Activated CD4-positive, alpha-beta T cell treated with anti-CD3 and anti-CD28 coated beads, Interleukin-2, amount 10 ng/mL, durations not matched to agents 7 days and 5 days (primary cell): ENCODE measurements around the gene RABL3. TPM values are rescaled to one million over a fixed set of nuclear protein-coding genes. Genes with fewer than 3 reads are reported as not detected.
"Not testable (repeated sequence)": the region's sequence is repeated elsewhere in the genome, so short reads cannot be mapped to it uniquely, and the experiment has no call there.

ENCODE experiments used
- CTCF ChIA-PET: fragments of 350-600 bp; sonication (Branson Sonifier 250); formaldehyde crosslinking; loops from one replicate; lab custom pipeline; 2021; ENCODE audit warnings: antibody characterized with exemption; lab: Charles Lee
- POLR2A ChIA-PET: fragments of 350-600 bp; sonication (Branson Sonifier 250); formaldehyde crosslinking; loops from one replicate; lab custom pipeline; 2021; ENCODE audit warnings: antibody characterized with exemption; lab: Charles Lee
- DNase-seq: peaks from one replicate; pipeline ENCODE4 v3.0.0-alpha.2; 2020
- H3K27ac Mint-ChIP-seq: one replicate; pipeline ENCODE4 v1.8.0; 2021; ENCODE audit warnings: mild to moderate bottlenecking, moderate library complexity, mixed read lengths
- H3K27me3 Mint-ChIP-seq: one replicate; pipeline ENCODE4 v1.8.0; 2021; ENCODE audit warnings: mixed read lengths
- H3K36me3 Mint-ChIP-seq: one replicate; pipeline ENCODE4 v1.8.0; 2021; ENCODE audit warnings: low read depth, mixed read lengths
- H3K4me1 Mint-ChIP-seq: one replicate; pipeline ENCODE4 v1.8.0; 2021; ENCODE audit warnings: mixed read lengths
- H3K4me3 Mint-ChIP-seq: one replicate; pipeline ENCODE4 v1.8.0; 2021; ENCODE audit warnings: mild to moderate bottlenecking, moderate library complexity, mixed read lengths
- H3K9me3 Mint-ChIP-seq: one replicate; pipeline ENCODE4 v1.8.0; 2021; ENCODE audit warnings: mixed read lengths
- total RNA-seq, 2 experiments: library from RNA; stranded (reverse); gene quantifications; one replicate each; pipeline ENCODE4 v1.2.3, GENCODE V29; 2021

The RABL3 gene
- total RNA-seq, 2 experiments from 2014 or later = 25.4 to 30.0 TPM

DNA sequence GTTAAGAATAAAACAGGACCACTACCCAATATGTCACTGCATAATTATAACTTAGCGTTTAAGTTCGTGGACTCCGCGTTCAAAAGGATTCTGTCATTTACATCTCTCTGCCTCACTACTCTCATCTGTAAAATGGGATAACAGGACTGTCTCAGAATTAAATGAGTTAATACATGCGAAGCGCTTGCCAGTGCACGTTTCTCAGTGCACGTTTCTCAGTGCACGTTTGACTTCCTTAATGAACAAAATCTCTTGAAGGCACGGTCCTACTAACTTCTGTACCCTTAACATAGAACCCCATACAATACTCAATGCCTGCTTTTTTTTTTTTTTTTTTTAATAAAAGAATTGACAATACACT is 499 bp downstream of the RABL3 start:
- peaks cover 33% of the 10 kb centered on the region for H3K4me1 Mint-ChIP-seq
- peak overlapping the region; percentile 93 for H3K4me3 Mint-ChIP-seq
- POLR2A ChIA-PET = interaction anchor here (0.6 to 1.6 kb wide), 2 partner anchors 146 to 176 kb away, joined by 3 to 4 read pairs; partner anchors contain the start of gene NDUFB4
- H3K36me3 Mint-ChIP-seq = peaks cover 22% of the 10 kb centered on the region
- DNase-seq = no peak
- CTCF ChIA-PET = interaction anchor here (0.7 to 1.8 kb wide), 5 partner anchors 12 to 1228 kb away, joined by 3 to 5 read pairs (median 4); partner anchors contain the start of gene NDUFB4
- H3K27me3 Mint-ChIP-seq = no peaks in the 10 kb centered on the region
- H3K27ac Mint-ChIP-seq = peak overlapping the region; percentile 95
- peaks cover 4% of the 10 kb centered on the region for H3K9me3 Mint-ChIP-seq

DNA sequence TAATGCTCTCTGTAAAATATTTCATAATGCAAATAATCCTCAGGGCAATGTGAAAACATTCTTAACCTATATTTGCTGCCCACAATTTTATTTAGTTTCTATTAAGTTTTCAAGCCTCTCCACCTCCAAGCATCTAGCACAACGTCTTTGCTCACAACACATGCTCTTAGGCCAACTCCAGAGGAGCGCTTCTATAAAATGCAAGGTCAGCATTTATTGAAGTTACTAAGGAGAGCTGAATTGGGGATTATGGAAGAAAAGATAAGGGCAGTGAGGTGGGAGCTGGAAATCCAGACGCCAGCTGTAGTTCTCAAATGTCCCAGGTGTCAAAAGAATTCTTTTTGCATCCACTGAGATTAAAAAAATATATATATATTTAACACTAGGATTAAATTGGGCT is 996 bp downstream of the RABL3 start:
- DNase-seq = no peak
- no peaks in the 10 kb centered on the region for H3K27me3 Mint-ChIP-seq
- peak overlapping the region; percentile 95 for H3K27ac Mint-ChIP-seq
- H3K4me3 Mint-ChIP-seq = peak overlapping the region; percentile 93
- ChIA-PET CTCF (interaction anchor here (0.7 to 1.8 kb wide), 4 partner anchors 18 to 1229 kb away, joined by 3 to 5 read pairs (median 4); partner anchors contain the start of gene NDUFB4), POLR2A (interaction anchor here (1.6 kb wide), 1 partner anchor 145 kb away, joined by 4 read pairs; the partner anchor contains the start of gene NDUFB4)
- H3K36me3 Mint-ChIP-seq = peaks cover 20% of the 10 kb centered on the region
- H3K9me3 Mint-ChIP-seq = peaks cover 5% of the 10 kb centered on the region
- H3K4me1 Mint-ChIP-seq = peaks cover 33% of the 10 kb centered on the region

DNA sequence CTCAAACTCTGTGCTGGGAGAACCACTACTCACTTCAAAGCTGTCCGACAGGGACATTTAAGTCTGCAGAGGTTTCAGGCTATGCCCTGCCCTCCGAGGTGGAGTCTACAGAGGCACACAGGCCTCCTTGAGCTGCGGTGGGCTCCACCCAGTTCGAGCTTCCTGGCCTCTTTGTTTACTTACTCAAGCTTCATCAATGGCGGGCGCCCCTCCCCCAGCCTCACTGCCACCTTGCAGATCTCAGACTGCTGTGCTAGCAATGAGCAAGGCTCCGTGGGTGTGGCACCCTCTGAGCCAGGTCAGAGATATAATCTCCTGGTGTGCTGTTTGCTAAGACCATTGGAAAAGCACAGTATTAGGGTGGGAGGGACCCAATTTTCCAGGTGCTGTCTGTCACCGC is 4.3 kb downstream of the RABL3 start:
- CTCF ChIA-PET, H3K27me3 Mint-ChIP-seq, POLR2A ChIA-PET, H3K27ac Mint-ChIP-seq, H3K4me3 Mint-ChIP-seq: not testable (repeated sequence)
- Mint-ChIP-seq H3K36me3 (peaks cover 28% of the 10 kb centered on the region), H3K9me3 (peaks cover 19% of the 10 kb centered on the region), H3K4me1 (peaks cover 10% of the 10 kb centered on the region)
- peak; percentile 32 for DNase-seq

DNA sequence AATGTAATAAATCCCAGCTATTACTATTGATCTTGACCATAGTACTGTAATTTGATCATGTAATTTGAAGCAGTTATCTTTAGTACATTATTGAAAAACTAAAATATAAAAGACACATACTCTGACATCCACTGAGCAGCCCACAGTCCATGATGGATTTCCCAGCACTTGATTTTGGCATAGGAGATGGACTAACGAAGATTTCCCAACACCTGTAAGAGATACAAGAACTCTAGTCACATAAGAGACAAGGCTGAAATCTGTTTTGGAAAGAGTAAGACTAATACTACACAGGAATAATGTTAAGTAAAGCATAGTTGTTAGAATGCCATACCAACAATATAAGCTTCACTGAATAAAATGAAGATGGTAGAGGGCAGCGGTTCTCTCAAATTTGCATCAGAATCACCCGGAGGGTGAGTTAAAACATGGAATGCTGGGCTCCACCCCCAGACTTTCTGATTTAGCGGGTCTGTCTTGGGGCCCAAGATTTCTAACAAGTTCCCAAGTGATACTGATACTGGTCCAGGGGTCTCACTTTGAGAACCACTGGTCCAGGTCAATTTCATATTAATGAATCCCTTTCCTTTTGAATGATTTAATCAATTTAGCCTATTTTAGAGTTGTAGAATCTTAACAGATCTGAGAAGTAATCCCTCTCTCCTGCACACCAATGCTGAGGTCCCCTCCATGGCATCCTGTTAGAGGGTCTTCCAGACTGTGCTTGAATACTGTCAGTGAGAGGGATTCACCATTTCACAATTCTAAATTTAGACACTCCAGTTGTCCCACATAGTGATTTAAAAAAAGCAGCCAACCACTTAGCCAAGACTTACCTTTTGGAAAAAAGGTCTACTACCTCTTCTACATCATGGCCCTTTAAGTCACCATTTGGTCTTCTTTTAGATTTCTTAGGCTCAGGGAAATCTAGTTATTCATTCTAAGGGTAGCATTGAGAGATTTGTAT is 11.5 kb downstream of the RABL3 start:
- ChIA-PET POLR2A (no interaction called here), CTCF (interaction anchor here (0.6 to 1.0 kb wide), 2 partner anchors 9 to 11 kb away, joined by 3 read pairs; no protein-coding TSS in a partner anchor)
- no peak for DNase-seq

DNA sequence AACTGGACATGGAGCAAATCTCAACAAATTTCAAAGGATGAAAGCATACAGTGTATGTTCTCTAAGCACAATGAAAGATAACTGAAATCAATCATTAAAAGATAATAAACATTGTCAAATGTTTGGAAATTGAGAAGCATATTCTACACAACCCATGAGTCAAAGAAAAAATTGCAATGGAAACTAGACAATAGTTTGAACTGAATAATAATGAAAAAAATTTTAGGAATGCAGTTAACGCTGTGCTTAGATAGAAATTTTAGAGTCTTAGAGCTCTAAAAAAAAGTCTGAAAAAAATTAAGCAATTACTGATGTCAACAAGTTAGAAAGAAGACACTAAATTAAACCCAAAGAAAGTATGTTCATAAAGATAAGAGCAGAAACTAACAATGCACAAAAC is 15.5 kb downstream of the RABL3 start:
- H3K27ac Mint-ChIP-seq = no peak overlapping the region
- no peak overlapping the region for H3K4me3 Mint-ChIP-seq
- H3K4me1 Mint-ChIP-seq = no peaks in the 10 kb centered on the region
- peaks cover 3% of the 10 kb centered on the region for H3K9me3 Mint-ChIP-seq
- ChIA-PET POLR2A (no interaction called here), CTCF (no interaction called here)
- H3K27me3 Mint-ChIP-seq = no peaks in the 10 kb centered on the region
- H3K36me3 Mint-ChIP-seq = peaks cover 31% of the 10 kb centered on the region
- no peak for DNase-seq

More for the DNA sequence above, 11.5 kb downstream of the RABL3 start:
- H3K4me1 Mint-ChIP-seq = no peaks in the 10 kb centered on the region
- H3K4me3 Mint-ChIP-seq = no peak overlapping the region
- H3K9me3 Mint-ChIP-seq = peaks cover 9% of the 10 kb centered on the region
- peaks cover 25% of the 10 kb centered on the region for H3K36me3 Mint-ChIP-seq
- H3K27ac Mint-ChIP-seq = no peak overlapping the region
- H3K27me3 Mint-ChIP-seq = peaks cover 2% of the 10 kb centered on the region

DNA sequence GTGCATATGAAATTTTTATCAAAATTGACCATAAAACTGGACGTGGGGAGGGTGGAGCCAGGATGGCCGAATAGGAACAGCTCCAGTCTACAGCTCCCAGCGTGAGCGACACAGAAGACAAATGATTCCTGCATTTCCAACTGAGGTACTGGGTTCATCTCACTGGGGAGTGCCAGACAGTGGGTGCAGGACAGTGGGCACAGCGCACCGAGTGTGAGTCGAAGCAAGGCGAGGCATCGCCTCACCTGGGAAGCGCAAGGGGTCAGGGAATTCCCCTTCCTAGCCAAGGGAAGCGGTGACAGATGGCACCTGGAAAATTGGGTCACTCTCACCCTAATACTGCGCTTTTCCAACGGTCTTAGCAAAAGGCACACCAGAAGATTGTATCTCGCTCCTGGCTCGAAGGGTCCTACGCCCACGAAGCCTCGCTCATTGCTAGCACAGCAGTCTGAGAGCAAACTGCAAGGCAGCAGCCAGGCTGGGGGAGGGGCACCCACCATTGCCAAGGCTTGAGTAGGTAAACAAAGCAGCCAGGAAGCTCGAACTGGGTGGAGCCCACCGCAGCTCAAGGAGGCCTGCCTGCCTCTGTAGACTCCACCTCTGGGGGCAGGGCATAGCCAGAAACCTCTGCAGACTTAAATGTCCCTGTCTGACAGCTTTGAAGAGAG is 23.0 kb downstream of the RABL3 start:
- peaks cover 35% of the 10 kb centered on the region for H3K36me3 Mint-ChIP-seq
- H3K4me1 Mint-ChIP-seq = peaks cover 34% of the 10 kb centered on the region
- peak; percentile 88 for DNase-seq
- H3K27ac Mint-ChIP-seq = peak overlapping the region; percentile 95
- CTCF ChIA-PET = interaction anchor here (1.2 kb wide), 1 partner anchor 12 kb away, joined by 3 read pairs; no protein-coding TSS in a partner anchor
- H3K27me3 Mint-ChIP-seq, POLR2A ChIA-PET, H3K9me3 Mint-ChIP-seq: not testable (repeated sequence)
- peak overlapping the region; percentile 56 for H3K4me3 Mint-ChIP-seq

DNA sequence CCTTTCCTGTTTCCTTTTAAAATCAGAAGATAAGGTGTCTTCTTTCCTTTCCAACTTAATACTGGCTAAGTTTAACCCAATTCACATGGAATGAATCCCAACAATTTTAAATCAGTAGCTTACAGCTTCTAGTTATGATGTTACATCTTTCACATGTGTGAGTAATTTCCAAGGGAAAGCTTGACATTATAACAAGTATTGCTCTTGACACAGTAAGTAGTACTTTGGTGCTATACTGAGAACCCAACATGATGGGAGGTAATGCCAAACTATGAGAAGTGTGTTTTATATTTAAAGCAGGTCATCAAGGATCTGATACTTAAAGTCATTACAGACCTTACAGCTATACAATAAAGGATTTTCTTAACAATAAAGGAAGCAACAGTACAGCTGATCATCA is 29.1 kb downstream of the RABL3 start:
- peaks cover 7% of the 10 kb centered on the region for H3K36me3 Mint-ChIP-seq
- no peaks in the 10 kb centered on the region for H3K27me3 Mint-ChIP-seq
- no peak for DNase-seq
- peaks cover 4% of the 10 kb centered on the region for H3K4me1 Mint-ChIP-seq
- CTCF ChIA-PET = interaction anchor here (0.7 kb wide), 2 partner anchors 18 to 386 kb away, joined by 4 read pairs; no protein-coding TSS in a partner anchor
- peaks cover 4% of the 10 kb centered on the region for H3K9me3 Mint-ChIP-seq
- POLR2A ChIA-PET = no interaction called here
- no peak overlapping the region for H3K27ac Mint-ChIP-seq
- H3K4me3 Mint-ChIP-seq = no peak overlapping the region

DNA sequence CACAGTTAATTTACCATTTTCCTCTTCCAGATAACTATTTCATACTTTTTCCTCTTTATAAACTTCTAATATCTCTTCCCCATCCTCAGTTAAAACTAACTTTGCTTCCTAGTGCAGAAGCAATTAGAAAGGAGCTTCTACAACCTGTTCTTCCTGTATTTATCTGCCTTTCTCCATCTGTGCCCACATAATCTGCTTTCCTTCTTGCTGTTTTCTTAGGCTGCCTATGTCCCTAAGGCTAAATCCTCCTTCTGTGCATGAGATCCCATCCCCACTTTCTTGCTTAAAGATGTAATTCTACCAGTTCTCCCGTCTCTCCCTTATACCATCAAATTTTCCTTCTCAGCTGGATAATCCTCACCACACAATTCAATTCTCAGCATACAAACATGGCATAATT is 31.9 kb downstream of the RABL3 start:
- no peak for DNase-seq
- ChIA-PET POLR2A (no interaction called here), CTCF (interaction anchor here (0.6 kb wide), 1 partner anchor 503 kb away, joined by 8 read pairs; no protein-coding TSS in a partner anchor)
- no peak overlapping the region for H3K4me3 Mint-ChIP-seq
- H3K27me3 Mint-ChIP-seq = no peaks in the 10 kb centered on the region
- H3K36me3 Mint-ChIP-seq = peaks cover 15% of the 10 kb centered on the region
- no peaks in the 10 kb centered on the region for H3K4me1 Mint-ChIP-seq
- no peaks in the 10 kb centered on the region for H3K9me3 Mint-ChIP-seq
- no peak overlapping the region for H3K27ac Mint-ChIP-seq

DNA sequence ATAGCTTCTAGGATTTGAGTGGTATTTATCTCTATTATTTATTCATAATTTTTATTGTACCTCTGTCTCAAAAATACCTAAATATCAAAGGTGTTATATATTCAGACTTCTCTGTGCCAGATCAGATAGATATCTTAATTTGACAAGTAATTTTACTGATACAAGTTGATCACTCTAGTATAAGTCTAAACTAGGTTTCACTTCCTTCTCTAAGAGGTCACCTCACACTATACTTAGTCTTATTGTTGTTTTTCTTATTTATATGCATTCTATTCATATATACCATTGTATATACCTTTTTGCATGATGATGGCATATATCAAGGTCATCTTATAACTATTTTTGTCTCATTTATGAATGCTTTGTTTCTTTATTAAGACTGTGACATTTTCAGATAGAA is 33.9 kb downstream of the RABL3 start:
- H3K9me3 Mint-ChIP-seq = peaks cover 7% of the 10 kb centered on the region
- H3K27ac Mint-ChIP-seq = no peak overlapping the region
- CTCF ChIA-PET = no interaction called here
- no peaks in the 10 kb centered on the region for H3K4me1 Mint-ChIP-seq
- no peak overlapping the region for H3K4me3 Mint-ChIP-seq
- POLR2A ChIA-PET = no interaction called here
- peaks cover 26% of the 10 kb centered on the region for H3K36me3 Mint-ChIP-seq
- H3K27me3 Mint-ChIP-seq = no peaks in the 10 kb centered on the region
- DNase-seq = no peak

DNA sequence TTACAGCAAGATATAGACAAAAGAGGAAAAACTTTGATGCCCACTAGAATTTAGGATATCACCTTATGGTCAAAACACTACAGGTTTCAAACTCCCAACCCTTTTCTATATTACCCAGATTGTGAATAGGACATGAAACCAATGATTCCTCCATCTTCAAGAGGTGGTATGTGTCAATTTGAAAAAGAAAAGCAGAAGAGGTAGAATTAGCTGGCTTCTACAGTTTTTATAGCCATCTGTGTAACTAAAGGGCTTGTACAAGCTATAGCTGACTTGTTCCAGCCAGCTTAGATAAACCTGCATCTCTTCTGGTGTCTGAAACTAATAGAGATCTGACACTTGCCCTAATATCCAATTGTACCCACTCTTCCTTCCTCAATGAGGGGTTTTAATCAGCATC is 35.4 kb downstream of the RABL3 start:
- Mint-ChIP-seq H3K27ac (no peak overlapping the region), H3K9me3 (peaks cover 17% of the 10 kb centered on the region), H3K36me3 (peaks cover 37% of the 10 kb centered on the region), H3K4me3 (no peak overlapping the region), H3K27me3 (no peaks in the 10 kb centered on the region), H3K4me1 (no peaks in the 10 kb centered on the region)
- POLR2A ChIA-PET = no interaction called here
- CTCF ChIA-PET = interaction anchor here (1.2 kb wide), 1 partner anchor 33 kb away, joined by 4 read pairs; no protein-coding TSS in a partner anchor
- no peak for DNase-seq

DNA sequence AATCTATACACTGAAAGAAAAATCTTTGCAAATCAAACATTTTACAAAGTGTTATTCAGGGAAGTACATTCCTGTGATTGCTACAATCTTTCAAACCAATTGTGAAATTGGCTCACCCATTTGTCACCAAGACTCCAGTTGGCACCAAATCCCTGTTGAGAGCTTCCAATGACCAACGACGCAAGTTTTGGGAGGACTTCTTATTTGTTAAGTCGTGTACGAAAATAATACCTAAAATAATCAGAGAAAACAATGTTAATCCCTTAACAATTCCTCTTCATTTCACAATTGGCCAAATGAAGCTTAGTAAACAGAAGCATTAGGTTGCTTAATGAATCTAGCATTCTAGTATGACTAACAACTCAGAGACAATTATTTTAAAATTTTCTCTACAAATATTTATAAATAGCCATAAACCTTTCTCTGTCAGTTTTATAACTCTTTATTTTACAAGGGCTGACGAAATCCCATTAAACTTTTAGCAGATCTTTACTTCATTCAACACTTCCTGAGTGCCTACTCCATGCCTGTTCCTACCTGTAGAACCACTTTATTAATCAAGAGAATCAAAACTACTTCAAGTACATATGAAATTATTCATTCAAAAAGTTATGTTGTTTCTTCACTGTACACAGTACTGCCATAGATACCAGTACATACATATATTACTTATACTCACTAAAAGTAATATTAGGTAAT is 36.3 kb downstream of the RABL3 start:
- Mint-ChIP-seq H3K4me1 (no peaks in the 10 kb centered on the region), H3K36me3 (peaks cover 39% of the 10 kb centered on the region), H3K9me3 (peaks cover 19% of the 10 kb centered on the region), H3K27me3 (no peaks in the 10 kb centered on the region), H3K27ac (no peak overlapping the region), H3K4me3 (no peak overlapping the region)
- DNase-seq = no peak
- ChIA-PET POLR2A (no interaction called here), CTCF (interaction anchor here (1.2 kb wide), 1 partner anchor 34 kb away, joined by 4 read pairs; no protein-coding TSS in a partner anchor)

DNA sequence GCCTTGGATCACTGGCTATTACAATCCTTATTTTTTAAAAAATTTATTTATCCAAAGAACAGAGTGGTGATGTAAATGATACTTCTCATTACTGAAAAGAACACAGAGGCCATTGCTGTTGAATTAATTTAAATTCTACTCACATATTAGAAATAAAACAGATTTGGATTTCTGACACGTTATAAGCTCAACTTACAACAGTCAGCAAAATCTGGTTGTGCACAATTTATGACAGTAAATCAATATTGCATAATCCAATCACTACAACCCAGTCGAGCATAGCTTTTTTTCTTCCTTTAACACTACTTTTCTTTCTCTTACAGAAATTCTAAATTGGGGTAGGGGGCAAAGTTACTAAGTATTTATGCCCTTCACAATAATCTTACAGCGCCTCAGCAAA is 43.0 kb downstream of the RABL3 start:
- no peak for DNase-seq
- H3K4me1 Mint-ChIP-seq = no peaks in the 10 kb centered on the region
- H3K27me3 Mint-ChIP-seq = no peaks in the 10 kb centered on the region
- no peak overlapping the region for H3K27ac Mint-ChIP-seq
- POLR2A ChIA-PET = no interaction called here
- peaks cover 18% of the 10 kb centered on the region for H3K9me3 Mint-ChIP-seq
- CTCF ChIA-PET = interaction anchor here (1.3 kb wide), 1 partner anchor 13 kb away, joined by 4 read pairs; no protein-coding TSS in a partner anchor
- peaks cover 30% of the 10 kb centered on the region for H3K36me3 Mint-ChIP-seq
- no peak overlapping the region for H3K4me3 Mint-ChIP-seq
